DOHH2 (cell line): ENCODE results near the gene ZNF546.

Experiments
- H3F3A ChIP-seq: fragments of 200-600 bp; sonication (generic), shearing (Covaris generic); 2 replicates; pipeline ENCODE4 v1.6.0; 2016; ENCODE audit warnings: antibody characterized with exemption, mild to moderate bottlenecking; ENCODE audit not compliant: control insufficient read depth, insufficient read depth
- H3K27ac ChIP-seq: fragments of 200-600 bp; sonication (generic); 2 replicates; pipeline ENCODE4 v1.5.1; 2014; ENCODE audit warnings: low read depth, mild to moderate bottlenecking, low read length, moderate library complexity
- H3K27me3 ChIP-seq: fragments of 200-600 bp; sonication (generic); 2 replicates; pipeline ENCODE4 v1.6.1; 2014; ENCODE audit warnings: mild to moderate bottlenecking, low read length, mixed read lengths; ENCODE audit not compliant: control insufficient read depth
- H3K36me3 ChIP-seq: fragments of 200-600 bp; sonication (generic); 2 replicates; pipeline ENCODE4 v1.6.1; 2014; ENCODE audit warnings: mild to moderate bottlenecking, low read length, moderate library complexity, mixed read lengths; ENCODE audit not compliant: control insufficient read depth
- H3K4me1 ChIP-seq: fragments of 200-600 bp; sonication (generic); 2 replicates; pipeline ENCODE4 v1.6.1; 2014; ENCODE audit warnings: mild to moderate bottlenecking, low read length, mixed read lengths; ENCODE audit not compliant: control insufficient read depth
- H3K4me2 ChIP-seq: fragments of 200-600 bp; sonication (generic); 2 replicates; pipeline ENCODE4 v1.6.0; 2014; ENCODE audit warnings: mild to moderate bottlenecking, low read length, moderate library complexity
- H3K4me3 ChIP-seq: fragments of 200-600 bp; sonication (generic); 2 replicates; pipeline ENCODE4 v1.5.1; 2014; ENCODE audit warnings: mild to moderate bottlenecking, low read length, mixed read lengths
- H3K79me2 ChIP-seq: fragments of 200-600 bp; sonication (generic); 2 replicates; pipeline ENCODE4 v1.6.1; 2014; ENCODE audit warnings: mild to moderate bottlenecking, low read length, mixed read lengths; ENCODE audit not compliant: control insufficient read depth
- H3K9me2 ChIP-seq: fragments of 200-600 bp; sonication (generic); replicated peaks from 2 replicates; pipeline ENCODE4 v1.6.1; 2014; ENCODE audit warnings: mild to moderate bottlenecking, low read length, mixed read lengths; ENCODE audit not compliant: control insufficient read depth
- H3K9me3 ChIP-seq: fragments of 200-600 bp; sonication (generic); 2 replicates; pipeline ENCODE4 v1.6.1; 2014; ENCODE audit warnings: antibody characterized with exemption, low read length, mixed read lengths; ENCODE audit not compliant: control insufficient read depth, insufficient read depth
- H4K20me1 ChIP-seq: fragments of 200-600 bp; sonication (generic); 2 replicates; pipeline ENCODE4 v1.6.0; 2014; ENCODE audit warnings: low read depth, mild to moderate bottlenecking, antibody characterized with exemption, low read length, moderate library complexity; ENCODE audit not compliant: control insufficient read depth, insufficient read depth
- EZH2phosphoT487 ChIP-seq: fragments of 200-600 bp; sonication (generic); IDR thresholded peaks from 2 replicates; pipeline ENCODE4 v1.6.1; 2017; ENCODE audit warnings: borderline replicate concordance, mild to moderate bottlenecking, antibody characterized with exemption, low read length, moderate library complexity, mixed read lengths
- TF ChIP-seq, protein P1 (sequence below): fragments of 200-600 bp; sonication (generic); IDR thresholded peaks from one replicate; pipeline ENCODE4 v1.5.1; 2014; ENCODE audit warnings: antibody characterized with exemption, mild to moderate bottlenecking, low read depth, low read length; ENCODE audit not compliant: poor library complexity, severe bottlenecking

ZNF546 gene

DNA sequence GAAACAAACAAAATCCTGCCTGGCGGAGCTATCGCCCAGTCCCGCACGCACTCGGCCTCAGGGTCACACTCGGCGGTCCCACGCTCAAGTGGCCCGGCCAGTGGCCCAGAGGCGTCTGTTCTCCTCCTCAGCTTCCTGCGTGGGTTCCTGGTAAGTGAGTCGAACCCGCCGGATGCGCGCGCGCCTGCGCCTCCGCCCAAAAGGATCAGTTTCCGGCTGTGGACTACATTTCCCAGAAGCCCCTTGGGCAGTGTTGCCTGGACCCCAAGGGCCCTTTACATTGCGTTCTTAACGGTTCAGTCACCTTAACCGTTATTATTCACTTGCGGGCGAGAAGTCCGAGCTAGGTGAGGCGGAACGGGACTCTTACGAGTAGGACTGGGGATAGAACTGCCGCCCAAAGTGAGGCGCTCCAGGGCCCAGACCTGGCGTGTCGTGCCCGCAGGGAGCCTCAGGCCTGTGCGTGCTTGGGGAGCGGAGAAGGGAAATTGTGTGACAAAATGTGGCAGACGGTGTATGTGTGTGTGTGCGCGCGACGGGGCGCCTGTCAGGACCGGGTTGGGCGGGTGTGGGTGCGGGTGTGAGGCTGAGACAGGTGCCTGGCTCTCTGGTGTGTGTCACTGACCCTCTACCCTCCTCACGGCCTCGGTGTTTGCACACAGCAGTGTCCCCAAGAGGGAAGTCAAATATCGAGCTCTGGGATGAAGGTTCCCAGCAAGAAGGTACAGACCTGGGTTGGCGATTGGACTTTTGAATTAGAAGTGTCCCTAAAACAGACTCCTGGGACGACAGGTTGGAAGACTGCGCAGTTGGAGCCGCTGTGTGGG is at the start of gene ZNF546:
Gene ZNF546 (plus strand): TSS at position 250 of the 827 bp plus-strand sequence. CDS start 1,267 bp downstream, outside the sequence.
- no peak for TF ChIP-seq EZH2phosphoT487
- TF ChIP-seq, protein P1, sequence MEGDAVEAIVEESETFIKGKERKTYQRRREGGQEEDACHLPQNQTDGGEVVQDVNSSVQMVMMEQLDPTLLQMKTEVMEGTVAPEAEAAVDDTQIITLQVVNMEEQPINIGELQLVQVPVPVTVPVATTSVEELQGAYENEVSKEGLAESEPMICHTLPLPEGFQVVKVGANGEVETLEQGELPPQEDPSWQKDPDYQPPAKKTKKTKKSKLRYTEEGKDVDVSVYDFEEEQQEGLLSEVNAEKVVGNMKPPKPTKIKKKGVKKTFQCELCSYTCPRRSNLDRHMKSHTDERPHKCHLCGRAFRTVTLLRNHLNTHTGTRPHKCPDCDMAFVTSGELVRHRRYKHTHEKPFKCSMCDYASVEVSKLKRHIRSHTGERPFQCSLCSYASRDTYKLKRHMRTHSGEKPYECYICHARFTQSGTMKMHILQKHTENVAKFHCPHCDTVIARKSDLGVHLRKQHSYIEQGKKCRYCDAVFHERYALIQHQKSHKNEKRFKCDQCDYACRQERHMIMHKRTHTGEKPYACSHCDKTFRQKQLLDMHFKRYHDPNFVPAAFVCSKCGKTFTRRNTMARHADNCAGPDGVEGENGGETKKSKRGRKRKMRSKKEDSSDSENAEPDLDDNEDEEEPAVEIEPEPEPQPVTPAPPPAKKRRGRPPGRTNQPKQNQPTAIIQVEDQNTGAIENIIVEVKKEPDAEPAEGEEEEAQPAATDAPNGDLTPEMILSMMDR: peak; percentile 6
- Histone ChIP-seq H3K27ac (peak within 1 kb of the TSS; percentile 51), H3K4me1 (peaks cover 14% of the 10 kb centered on the region), H3K79me2 (peaks cover 56% of the 10 kb centered on the region), H4K20me1 (no peaks in the 10 kb centered on the region), H3K27me3 (no peaks in the 10 kb centered on the region), H3K36me3 (peaks cover 25% of the 10 kb centered on the region), H3F3A (no peaks in the 10 kb centered on the region), H3K4me3 (peak within 1 kb of the TSS; percentile 91), H3K9me2 (no peaks in the 10 kb centered on the region), H3K4me2 (peak within 1 kb of the TSS; percentile 72), H3K9me3 (peaks cover 17% of the 10 kb centered on the region; the same call in 1 of the 2 replicates)

DNA sequence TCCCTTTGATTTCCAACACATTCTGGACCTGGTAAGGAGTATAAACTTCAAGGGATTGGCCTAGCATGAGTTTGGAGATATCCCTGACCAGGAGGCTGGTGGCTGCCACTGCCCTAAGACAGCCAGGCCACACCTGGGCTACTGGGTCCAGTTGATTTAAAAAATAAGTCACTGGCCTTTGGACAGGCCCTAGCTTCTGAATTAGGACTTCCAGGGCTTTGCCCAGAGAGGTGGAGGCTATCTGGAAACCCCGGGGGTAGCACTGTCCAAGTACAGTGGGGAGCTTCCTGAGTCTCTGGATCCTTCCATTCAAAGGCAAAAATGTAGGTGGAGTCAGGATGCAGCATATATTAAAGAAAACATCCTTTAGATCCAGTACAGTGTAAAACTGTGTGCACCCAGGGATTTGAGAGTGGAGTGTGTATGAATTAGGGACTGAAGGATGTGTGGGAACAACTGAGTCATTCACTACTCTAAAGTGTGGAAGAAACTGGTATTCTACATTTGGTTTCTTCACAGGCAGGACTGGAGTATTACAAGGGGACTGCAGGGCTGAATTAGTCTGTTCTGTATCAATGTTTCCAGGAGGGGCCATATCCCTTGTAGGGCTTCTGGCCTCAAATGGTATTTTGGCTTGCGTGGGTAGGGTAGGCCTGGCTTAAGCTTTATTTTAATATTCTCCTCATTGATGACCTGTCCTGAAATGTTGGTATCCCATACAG is 47.7 kb upstream of the ZNF546 start:
- TF ChIP-seq, protein P1: no peak
- TF ChIP-seq EZH2phosphoT487: no peak
- Histone ChIP-seq H3F3A (peaks cover 13% of the 10 kb centered on the region), H4K20me1 (no peaks in the 10 kb centered on the region), H3K9me2 (no peaks in the 10 kb centered on the region; the same call in 1 of the 2 replicates), H3K36me3 (peaks cover 26% of the 10 kb centered on the region), H3K4me2 (no peak overlapping the region), H3K4me1 (peaks cover 81% of the 10 kb centered on the region), H3K4me3 (no peak overlapping the region), H3K79me2 (peaks cover 17% of the 10 kb centered on the region), H3K27me3 (no peaks in the 10 kb centered on the region), H3K9me3 (peaks cover 12% of the 10 kb centered on the region), H3K27ac (no peak overlapping the region)

DNA sequence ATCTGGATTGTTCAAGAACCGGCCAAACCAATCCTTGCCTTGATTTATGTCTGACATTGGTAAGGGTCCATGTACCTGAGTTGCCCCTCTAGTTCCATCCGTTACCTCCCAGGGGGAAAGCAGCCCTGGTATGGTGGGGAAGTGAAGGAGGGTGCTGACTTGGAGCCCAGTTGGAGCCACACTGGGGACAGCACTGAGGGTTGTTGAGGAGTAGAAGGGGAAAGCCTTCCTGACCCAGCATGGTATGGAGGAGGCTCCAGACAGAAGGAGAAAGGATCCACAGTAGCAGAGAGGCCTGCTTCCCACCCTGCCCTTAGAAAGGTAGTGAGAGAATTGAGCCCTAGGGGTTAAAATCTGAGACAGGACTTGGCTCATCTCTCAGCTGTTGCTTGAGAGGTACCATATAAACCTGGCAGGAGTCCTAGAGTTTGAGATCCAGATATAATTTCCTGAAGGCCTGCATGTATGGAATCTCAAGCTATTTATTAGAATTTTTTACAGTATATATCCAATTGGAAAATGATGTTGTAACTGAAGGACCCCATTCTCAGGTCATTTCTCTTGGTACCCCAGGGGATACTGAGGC is 45.7 kb upstream of the ZNF546 start:
- Histone ChIP-seq H3K27me3 (no peaks in the 10 kb centered on the region), H3K4me1 (peaks cover 85% of the 10 kb centered on the region), H3K9me3 (peaks cover 12% of the 10 kb centered on the region), H3K79me2 (peaks cover 17% of the 10 kb centered on the region), H4K20me1 (no peaks in the 10 kb centered on the region), H3F3A (peaks cover 22% of the 10 kb centered on the region), H3K27ac (peak overlapping the region; percentile 98; the same call in 1 of the 2 replicates), H3K4me3 (peak overlapping the region; percentile 69), H3K36me3 (peaks cover 26% of the 10 kb centered on the region), H3K4me2 (peak overlapping the region; percentile 89), H3K9me2 (no peaks in the 10 kb centered on the region; the same call in 1 of the 2 replicates)
- TF ChIP-seq EZH2phosphoT487: no peak
- TF ChIP-seq, protein P1: no peak
